HepG2 (cell line): Measurements from ENCODE around the gene NSD1.

Source experiments
- ARID2 ChIP-seq: sonication (generic); formaldehyde crosslinking; IDR thresholded peaks from 2 replicates; pipeline ENCODE4 v1.8.1; 2022; ENCODE audit warnings: mild to moderate bottlenecking, missing genetic modification reagents, borderline replicate concordance
- CBX2 ChIP-seq, 2 experiments: fragments of 200-600 bp in 1 of 2; sonication (generic); formaldehyde crosslinking in 1 of 2; IDR thresholded peaks; 2 replicates each; pipeline versions ENCODE4 v1.7.0 to v1.8.1; 2018 to 2022; ENCODE audit warnings: low read depth in 2 of 2, low read length in 1 of 2, mild to moderate bottlenecking in 1 of 2, missing genetic modification reagents in 1 of 2
- POLR2A ChIP-seq, 2 experiments: IDR thresholded peaks; 2 replicates each; pipeline ENCODE4 v1.6.1; 2011; ENCODE audit warnings: low read depth in 2 of 2, low read length in 2 of 2, mild to moderate bottlenecking in 1 of 2, moderate library complexity in 1 of 2; ENCODE audit not compliant: insufficient read depth in 1 of 2
- SETDB1 ChIP-seq: sonication (generic); formaldehyde crosslinking; IDR thresholded peaks from 2 replicates; pipeline ENCODE4 v1.5.1; 2020; ENCODE audit warnings: missing genetic modification reagents, mild to moderate bottlenecking, borderline replicate concordance
- ZNF143 ChIP-seq: sonication (generic); formaldehyde crosslinking; IDR thresholded peaks from 2 replicates; pipeline ENCODE4 v1.4.0; 2020; ENCODE audit warnings: missing genetic modification reagents
- TF ChIP-seq, protein P1 (sequence below): sonication (generic); formaldehyde crosslinking; IDR thresholded peaks from 2 replicates; pipeline ENCODE4 v1.4.0; 2020; ENCODE audit warnings: missing genetic modification reagents

DNA sequence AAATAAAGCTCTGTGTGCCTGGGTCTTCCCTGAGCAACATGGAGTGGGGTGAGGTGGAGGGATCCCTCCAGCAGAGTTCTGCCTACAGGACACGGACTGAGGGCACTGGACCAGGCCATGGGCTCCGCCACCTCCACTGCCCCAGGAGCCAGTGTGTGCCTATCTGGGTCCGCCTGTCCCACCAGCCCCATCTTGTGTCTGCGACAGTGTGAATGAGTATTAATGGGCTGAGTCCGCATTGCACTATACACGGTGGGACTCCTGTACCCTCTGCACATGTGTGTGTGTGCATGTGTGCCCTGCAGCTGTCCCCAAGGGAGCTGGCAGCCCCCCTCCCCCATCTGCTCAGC is 35.5 kb upstream of the NSD1 start:
- TF ChIP-seq, protein P1, sequence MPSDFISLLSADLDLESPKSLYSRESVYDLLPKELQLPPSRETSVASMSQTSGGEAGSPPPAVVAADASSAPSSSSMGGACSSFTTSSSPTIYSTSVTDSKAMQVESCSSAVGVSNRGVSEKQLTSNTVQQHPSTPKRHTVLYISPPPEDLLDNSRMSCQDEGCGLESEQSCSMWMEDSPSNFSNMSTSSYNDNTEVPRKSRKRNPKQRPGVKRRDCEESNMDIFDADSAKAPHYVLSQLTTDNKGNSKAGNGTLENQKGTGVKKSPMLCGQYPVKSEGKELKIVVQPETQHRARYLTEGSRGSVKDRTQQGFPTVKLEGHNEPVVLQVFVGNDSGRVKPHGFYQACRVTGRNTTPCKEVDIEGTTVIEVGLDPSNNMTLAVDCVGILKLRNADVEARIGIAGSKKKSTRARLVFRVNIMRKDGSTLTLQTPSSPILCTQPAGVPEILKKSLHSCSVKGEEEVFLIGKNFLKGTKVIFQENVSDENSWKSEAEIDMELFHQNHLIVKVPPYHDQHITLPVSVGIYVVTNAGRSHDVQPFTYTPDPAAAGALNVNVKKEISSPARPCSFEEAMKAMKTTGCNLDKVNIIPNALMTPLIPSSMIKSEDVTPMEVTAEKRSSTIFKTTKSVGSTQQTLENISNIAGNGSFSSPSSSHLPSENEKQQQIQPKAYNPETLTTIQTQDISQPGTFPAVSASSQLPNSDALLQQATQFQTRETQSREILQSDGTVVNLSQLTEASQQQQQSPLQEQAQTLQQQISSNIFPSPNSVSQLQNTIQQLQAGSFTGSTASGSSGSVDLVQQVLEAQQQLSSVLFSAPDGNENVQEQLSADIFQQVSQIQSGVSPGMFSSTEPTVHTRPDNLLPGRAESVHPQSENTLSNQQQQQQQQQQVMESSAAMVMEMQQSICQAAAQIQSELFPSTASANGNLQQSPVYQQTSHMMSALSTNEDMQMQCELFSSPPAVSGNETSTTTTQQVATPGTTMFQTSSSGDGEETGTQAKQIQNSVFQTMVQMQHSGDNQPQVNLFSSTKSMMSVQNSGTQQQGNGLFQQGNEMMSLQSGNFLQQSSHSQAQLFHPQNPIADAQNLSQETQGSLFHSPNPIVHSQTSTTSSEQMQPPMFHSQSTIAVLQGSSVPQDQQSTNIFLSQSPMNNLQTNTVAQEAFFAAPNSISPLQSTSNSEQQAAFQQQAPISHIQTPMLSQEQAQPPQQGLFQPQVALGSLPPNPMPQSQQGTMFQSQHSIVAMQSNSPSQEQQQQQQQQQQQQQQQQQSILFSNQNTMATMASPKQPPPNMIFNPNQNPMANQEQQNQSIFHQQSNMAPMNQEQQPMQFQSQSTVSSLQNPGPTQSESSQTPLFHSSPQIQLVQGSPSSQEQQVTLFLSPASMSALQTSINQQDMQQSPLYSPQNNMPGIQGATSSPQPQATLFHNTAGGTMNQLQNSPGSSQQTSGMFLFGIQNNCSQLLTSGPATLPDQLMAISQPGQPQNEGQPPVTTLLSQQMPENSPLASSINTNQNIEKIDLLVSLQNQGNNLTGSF (CRISPR knock-in tag), result no peak
- TF ChIP-seq POLR2A (IDR thresholded peaks at IDR 0.05; ENCODE audit: insufficient read depth in 1 of 2, low read depth in 2 of 2, low read length in 2 of 2), result no peak
- no peak for TF ChIP-seq ZNF143
- no peak for TF ChIP-seq CBX2 (IDR thresholded peaks at IDR 0.05; ENCODE audit: low read depth, low read length)
- TF ChIP-seq CBX2 (CRISPR knock-in tag; IDR thresholded peaks at IDR 0.05; ENCODE audit: low read depth), result no peak
- TF ChIP-seq ARID2 (CRISPR knock-in tag), result no peak
- TF ChIP-seq SETDB1 (CRISPR knock-in tag), result no peak
